IMR-90 (cell line): ENCODE measurements around the gene SLC4A5. TPM values are rescaled to one million over a fixed set of nuclear protein-coding genes. Genes with fewer than 3 reads are reported as not detected.

ENCODE experiments used
- ATAC-seq: fragments of 200-7000 bp; cut with Tn5 transposase; 2 replicates; pipeline ENCODE4 v1.9.1; 2020; ENCODE audit warnings: low read depth, mild to moderate bottlenecking, moderate library complexity
- BruUV-seq: library from RNA; stranded (reverse); fragments of 400-500 nt; replicated peaks from 2 replicates; lab custom pipeline; 2021; lab: Mats Ljungman, UMichigan
- CTCF ChIA-PET: fragments of 300-600 bp; formaldehyde crosslinking; extraction: SDS; loops from one replicate; lab custom pipeline; 2021; ENCODE audit warnings: antibody characterized with exemption; lab: Yijun Ruan, JAX
- POLR2A ChIA-PET: fragments of 300-600 bp; sonication (Branson Sonifier 250); formaldehyde crosslinking; loops from one replicate; lab custom pipeline; 2022; ENCODE audit warnings: antibody characterized with exemption; ENCODE audit not compliant: unreplicated experiment; lab: Charles Lee
- DNase-seq: peaks from one replicate; pipeline ENCODE4 v3.0.0; 2013
- H2AFZ ChIP-seq: replicated peaks from 2 replicates; pipeline ENCODE3; 2013; ENCODE audit warnings: low read length, mild to moderate bottlenecking; ENCODE audit not compliant: poor library complexity
- H2AK5ac ChIP-seq: 2 replicates; pipeline ENCODE4 v1.6.1; 2013; ENCODE audit warnings: low read depth, low read length, inconsistent platforms
- H2AK9ac ChIP-seq: replicated peaks from 2 replicates; pipeline ENCODE3; 2013; ENCODE audit warnings: mild to moderate bottlenecking, low read depth, low read length, moderate library complexity; ENCODE audit not compliant: poor library complexity
- H2BK120ac ChIP-seq: 2 replicates; pipeline ENCODE4 v1.6.1; 2013; ENCODE audit warnings: low read depth, low read length, inconsistent platforms
- H2BK15ac ChIP-seq: 3 replicates; pipeline ENCODE4 v1.6.1; 2013; ENCODE audit warnings: low read depth, low read length, inconsistent platforms
- H2BK20ac ChIP-seq: 2 replicates; pipeline ENCODE4 v1.6.1; 2013; ENCODE audit warnings: low read depth, mild to moderate bottlenecking, inconsistent platforms, low read length, moderate library complexity
- H2BK5ac ChIP-seq: 2 replicates; pipeline ENCODE4 v1.6.1; 2013; ENCODE audit warnings: mild to moderate bottlenecking, low read depth, low read length, inconsistent platforms; ENCODE audit not compliant: poor library complexity, severe bottlenecking
- H3K14ac ChIP-seq: replicated peaks from 2 replicates; pipeline ENCODE4 v1.6.1; 2013; ENCODE audit warnings: low read depth, low read length, inconsistent platforms
- H3K18ac ChIP-seq: 2 replicates; pipeline ENCODE4 v1.6.1; 2013; ENCODE audit warnings: low read depth, low read length, control low read depth
- H3K23ac ChIP-seq: 2 replicates; pipeline ENCODE4 v1.6.1; 2013; ENCODE audit warnings: low read depth, low read length, inconsistent platforms
- H3K27ac ChIP-seq: 2 replicates; pipeline ENCODE4 v1.5.1; 2013; ENCODE audit warnings: mild to moderate bottlenecking, control low read depth, low read length; ENCODE audit not compliant: insufficient read depth
- H3K27me3 ChIP-seq: 2 replicates; pipeline ENCODE4 v1.6.1; 2013; ENCODE audit warnings: low read length; ENCODE audit not compliant: control insufficient read depth, insufficient read depth
- H3K36me3 ChIP-seq: 2 replicates; pipeline ENCODE4 v1.6.1; 2013; ENCODE audit warnings: low read length, mixed read lengths; ENCODE audit not compliant: control insufficient read depth, insufficient read depth
- H3K4ac ChIP-seq: 2 replicates; pipeline ENCODE4 v1.6.1; 2013; ENCODE audit warnings: low read depth, low read length, inconsistent platforms
- H3K4me1 ChIP-seq: 2 replicates; pipeline ENCODE4 v1.6.1; 2013; ENCODE audit warnings: low read length, mixed read lengths; ENCODE audit not compliant: control insufficient read depth, insufficient read depth
- H3K4me2 ChIP-seq: 2 replicates; pipeline ENCODE4 v1.6.1; 2013; ENCODE audit warnings: low read depth, mild to moderate bottlenecking, control low read depth, low read length, moderate library complexity
- H3K4me3 ChIP-seq: 2 replicates; pipeline ENCODE4 v1.5.1; 2013; ENCODE audit warnings: low read depth, mild to moderate bottlenecking, control low read depth, low read length, moderate library complexity; ENCODE audit not compliant: insufficient read depth
- H3K56ac ChIP-seq: 2 replicates; pipeline ENCODE4 v1.6.1; 2013; ENCODE audit warnings: low read length, inconsistent platforms; ENCODE audit not compliant: insufficient read depth; ENCODE audit errors: extremely low read depth
- H3K79me1 ChIP-seq, 2 experiments: 2 replicates each; pipeline ENCODE4 v1.6.1; 2013; ENCODE audit warnings: low read length in 2 of 2, inconsistent platforms in 1 of 2, low read depth in 1 of 2
- H3K9ac ChIP-seq: 2 replicates; pipeline ENCODE4 v1.6.1; 2013; ENCODE audit warnings: low read depth, low read length, control low read depth
- H3K9me1 ChIP-seq: 2 replicates; pipeline ENCODE4 v1.6.1; 2013; ENCODE audit warnings: low read length, inconsistent platforms; ENCODE audit not compliant: insufficient read depth
- H3K9me3 ChIP-seq: 2 replicates; pipeline ENCODE4 v1.6.1; 2013; ENCODE audit warnings: low read length; ENCODE audit not compliant: control insufficient read depth, insufficient read depth
- H4K20me1 ChIP-seq: 2 replicates; pipeline ENCODE4 v1.6.1; 2013; ENCODE audit warnings: low read length, inconsistent platforms; ENCODE audit not compliant: insufficient read depth
- H4K5ac ChIP-seq: 2 replicates; pipeline ENCODE4 v1.6.1; 2013; ENCODE audit warnings: mild to moderate bottlenecking, low read depth, low read length, control low read depth
- H4K8ac ChIP-seq, 2 experiments: 2 replicates each; pipeline ENCODE4 v1.6.1; 2013; ENCODE audit warnings: low read depth in 2 of 2, low read length in 2 of 2, control low read depth in 1 of 2, inconsistent platforms in 1 of 2
- H4K91ac ChIP-seq: 2 replicates; pipeline ENCODE4 v1.6.1; 2013; ENCODE audit warnings: low read depth, low read length, inconsistent platforms; ENCODE audit not compliant: insufficient read depth
- BHLHE40 ChIP-seq: fragments of 150-350 bp; IDR thresholded peaks from 2 replicates; pipeline ENCODE4 v1.6.1; 2016; ENCODE audit warnings: mild to moderate bottlenecking, low read depth, low read length
- CTCF ChIP-seq: conservative IDR thresholded peaks from 2 replicates; pipeline ENCODE4 v1.5.1; 2012; ENCODE audit warnings: mild to moderate bottlenecking, low read depth, low read length, improper control_type of control experiment
- FOS ChIP-seq: fragments of 150-350 bp; IDR thresholded peaks from 2 replicates; pipeline ENCODE4 v1.6.1; 2016; ENCODE audit warnings: low read depth, low read length
- MAZ ChIP-seq: IDR thresholded peaks from 2 replicates; pipeline ENCODE4 v1.6.1; 2012; ENCODE audit warnings: low read depth, mild to moderate bottlenecking, low read length, improper control_type of control experiment, moderate library complexity, borderline replicate concordance
- POLR2A ChIP-seq: IDR thresholded peaks from 2 replicates; pipeline ENCODE4 v1.6.1; 2012; ENCODE audit warnings: mild to moderate bottlenecking, low read depth, low read length
- RAD21 ChIP-seq: IDR thresholded peaks from 2 replicates; pipeline ENCODE4 v1.6.1; 2012; ENCODE audit warnings: low read length, improper control_type of control experiment
- USF2 ChIP-seq: fragments of 150-350 bp; IDR thresholded peaks from 2 replicates; pipeline ENCODE4 v1.6.1; 2017; ENCODE audit warnings: mild to moderate bottlenecking, antibody characterized with exemption, low read length, low read depth
- WGBS, 2 experiments: methylation state at CpG; one replicate each; pipeline versions ENCODE4 v1.1.5 to v1.1.7; 2013; ENCODE audit warnings: missing lambda C conversion rate in 2 of 2; ENCODE audit not compliant: insufficient read length in 1 of 2; ENCODE audit errors: extremely low coverage in 2 of 2; 5-methylcytosine and 5-hydroxymethylcytosine counted together
- dilution Hi-C: fragments of 300-500 bp; cut with HindIII; formaldehyde crosslinking; loops from one replicate; pipeline ENCODE4 v1.14.3; 2018; ENCODE audit warnings: low sequenced_read_pairs; ENCODE audit not compliant: unreplicated experiment
- in situ Hi-C: fragments of 300-500 bp; cut with MboI; formaldehyde crosslinking; loops from 3 replicates; pipeline ENCODE4 v1.14.3; 2019; ENCODE audit warnings: low sequenced_read_pairs, inconsistent platforms, mixed read lengths
- intact Hi-C: fragments of 100-400 bp; cut with micrococcal nuclease; formaldehyde crosslinking; loops from 2 replicates; pipeline ENCODE4 v1.10.0; 2022
- polyA plus RNA-seq, 3 experiments: library from polyadenylated mRNA; depleted of rRNA; stranded (reverse); fragments of >200 nt; gene quantifications; 2 replicates each; pipeline ENCODE4 v1.2.3, GENCODE V29; 2012; ENCODE audit warnings: low replicate concordance in 1 of 3
- total RNA-seq: library from RNA; depleted of rRNA; stranded (reverse); fragments of >200 nt; gene quantifications from 2 replicates; pipeline ENCODE4 v1.2.3, GENCODE V29; 2012

Gene SLC4A5
- total and polyA plus RNA-seq, 2 of the 4 experiments (the other 2 are of a cell fraction), result 0.18 to 0.22 TPM

- Histone ChIP-seq H3K18ac (no peak overlapping the region), H4K91ac (no peak overlapping the region), H2BK120ac (no peak overlapping the region), H4K20me1 (no peaks in the 10 kb centered on the region), H3K23ac (no peak overlapping the region), H2BK15ac (no peak overlapping the region), H4K8ac (no peak overlapping the region), H3K14ac (no peak overlapping the region), H3K36me3 (no peaks in the 10 kb centered on the region), H3K4me2 (no peak overlapping the region), H3K4me3 (no peak overlapping the region), H3K9me3 (no peaks in the 10 kb centered on the region), H2AK9ac (no peak overlapping the region), H3K9me1 (0 out of 2 replicates have a peak, but pooled peaks cover 3% of the 10 kb centered on the region), H3K27ac (no peak overlapping the region), H2AFZ (no peak overlapping the region), H2AK5ac (no peak overlapping the region), H2BK5ac (no peak overlapping the region), H3K9ac (no peak overlapping the region), H2BK20ac (no peak overlapping the region), H3K56ac (no peak overlapping the region), H3K79me1 (no peaks in the 10 kb centered on the region), H3K4ac (no peak overlapping the region), H3K4me1 (no peaks in the 10 kb centered on the region), H4K5ac (no peak overlapping the region), H3K27me3 (peaks cover 25% of the 10 kb centered on the region)
- intact Hi-C loops, result no loop called here
- ChIA-PET CTCF (no interaction called here), POLR2A (no interaction called here)
- DNase-seq, result no peak
- TF ChIP-seq USF2, result no peak
- TF ChIP-seq RAD21, result no peak
- TF ChIP-seq CTCF, result no peak
- no peak for TF ChIP-seq BHLHE40
- no peak for TF ChIP-seq POLR2A
- no peak for TF ChIP-seq MAZ
- TF ChIP-seq FOS, result no peak
- in situ Hi-C loops, result no loop called here
- ATAC-seq, result no peak
- WGBS, 2 experiments, result 50% methylated on average over 1 of the region's 2 CpGs; no CpG with 5 or more reads in 1 of the 2 experiments
- dilution Hi-C loops, result no loop called here
- no TSS peak for BruUV-seq
These were observed 52.0 kb downstream of the SLC4A5 start for GRCh38 chr2:74291218-74291544.
